HEK293 (cell line): ENCODE measurements around the gene FOXC2.

Source experiments
- ZNF140 ChIP-seq: fragments of 450-650 bp; formaldehyde crosslinking; IDR thresholded peaks from 2 replicates; pipeline ENCODE4 v1.5.1; 2016; ENCODE audit warnings: missing biosample characterization, missing genetic modification characterization
- ZNF501 ChIP-seq: fragments of 450-650 bp; formaldehyde crosslinking; IDR thresholded peaks from 2 replicates; pipeline ENCODE4 v1.5.1; 2016; ENCODE audit warnings: missing biosample characterization, missing genetic modification characterization
- TF ChIP-seq, protein P1 (sequence below): fragments of 450-650 bp; formaldehyde crosslinking; IDR thresholded peaks from 2 replicates; pipeline ENCODE4 v1.5.1; 2016; ENCODE audit warnings: missing biosample characterization, missing genetic modification characterization
- TF ChIP-seq, protein P2 (sequence below): fragments of 450-650 bp; formaldehyde crosslinking; IDR thresholded peaks from 2 replicates; pipeline ENCODE4 v1.5.1; 2016; ENCODE audit warnings: missing biosample characterization, missing genetic modification characterization

DNA sequence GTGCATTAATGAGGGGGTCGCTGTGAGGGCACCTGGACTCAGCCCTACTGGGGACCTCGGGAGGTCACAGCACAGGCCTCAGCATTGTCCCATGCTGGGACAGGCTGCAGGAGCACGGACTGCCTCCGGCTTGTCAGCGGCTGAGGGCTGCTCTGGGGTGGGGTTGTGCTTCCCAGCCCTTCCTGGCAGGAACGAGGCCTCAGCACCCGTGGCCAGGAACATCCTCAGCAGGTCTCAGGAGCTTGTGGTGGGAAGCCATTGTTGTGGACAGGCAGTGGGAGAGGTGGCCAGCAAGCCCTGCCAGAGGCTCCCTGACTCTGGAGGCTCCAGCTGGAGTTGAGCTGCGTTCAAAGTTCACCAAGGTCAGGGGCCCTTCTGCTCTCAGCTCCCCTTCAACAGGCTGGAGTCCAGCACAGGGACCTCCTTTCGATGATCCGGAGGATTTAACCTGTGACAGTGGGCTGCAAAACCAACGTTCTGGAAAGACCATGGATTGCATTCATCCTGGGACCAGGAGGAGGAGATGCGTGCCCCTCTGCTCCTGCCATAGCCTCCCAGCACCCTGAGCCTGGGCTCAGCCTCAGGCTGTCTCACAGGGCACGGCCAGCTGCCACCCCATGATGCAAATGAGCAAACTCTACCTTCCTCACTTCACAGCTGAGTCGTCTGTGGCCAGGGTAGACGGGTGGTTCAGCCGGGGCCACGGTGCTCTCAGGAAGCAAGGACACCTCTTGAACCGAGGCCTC is 44.3 kb downstream of the FOXC2 start:
- TF ChIP-seq ZNF501 (tag by site-specific recombination): no peak
- TF ChIP-seq, protein P1, sequence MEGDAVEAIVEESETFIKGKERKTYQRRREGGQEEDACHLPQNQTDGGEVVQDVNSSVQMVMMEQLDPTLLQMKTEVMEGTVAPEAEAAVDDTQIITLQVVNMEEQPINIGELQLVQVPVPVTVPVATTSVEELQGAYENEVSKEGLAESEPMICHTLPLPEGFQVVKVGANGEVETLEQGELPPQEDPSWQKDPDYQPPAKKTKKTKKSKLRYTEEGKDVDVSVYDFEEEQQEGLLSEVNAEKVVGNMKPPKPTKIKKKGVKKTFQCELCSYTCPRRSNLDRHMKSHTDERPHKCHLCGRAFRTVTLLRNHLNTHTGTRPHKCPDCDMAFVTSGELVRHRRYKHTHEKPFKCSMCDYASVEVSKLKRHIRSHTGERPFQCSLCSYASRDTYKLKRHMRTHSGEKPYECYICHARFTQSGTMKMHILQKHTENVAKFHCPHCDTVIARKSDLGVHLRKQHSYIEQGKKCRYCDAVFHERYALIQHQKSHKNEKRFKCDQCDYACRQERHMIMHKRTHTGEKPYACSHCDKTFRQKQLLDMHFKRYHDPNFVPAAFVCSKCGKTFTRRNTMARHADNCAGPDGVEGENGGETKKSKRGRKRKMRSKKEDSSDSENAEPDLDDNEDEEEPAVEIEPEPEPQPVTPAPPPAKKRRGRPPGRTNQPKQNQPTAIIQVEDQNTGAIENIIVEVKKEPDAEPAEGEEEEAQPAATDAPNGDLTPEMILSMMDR (tag by site-specific recombination): no peak
- TF ChIP-seq, protein P2, sequence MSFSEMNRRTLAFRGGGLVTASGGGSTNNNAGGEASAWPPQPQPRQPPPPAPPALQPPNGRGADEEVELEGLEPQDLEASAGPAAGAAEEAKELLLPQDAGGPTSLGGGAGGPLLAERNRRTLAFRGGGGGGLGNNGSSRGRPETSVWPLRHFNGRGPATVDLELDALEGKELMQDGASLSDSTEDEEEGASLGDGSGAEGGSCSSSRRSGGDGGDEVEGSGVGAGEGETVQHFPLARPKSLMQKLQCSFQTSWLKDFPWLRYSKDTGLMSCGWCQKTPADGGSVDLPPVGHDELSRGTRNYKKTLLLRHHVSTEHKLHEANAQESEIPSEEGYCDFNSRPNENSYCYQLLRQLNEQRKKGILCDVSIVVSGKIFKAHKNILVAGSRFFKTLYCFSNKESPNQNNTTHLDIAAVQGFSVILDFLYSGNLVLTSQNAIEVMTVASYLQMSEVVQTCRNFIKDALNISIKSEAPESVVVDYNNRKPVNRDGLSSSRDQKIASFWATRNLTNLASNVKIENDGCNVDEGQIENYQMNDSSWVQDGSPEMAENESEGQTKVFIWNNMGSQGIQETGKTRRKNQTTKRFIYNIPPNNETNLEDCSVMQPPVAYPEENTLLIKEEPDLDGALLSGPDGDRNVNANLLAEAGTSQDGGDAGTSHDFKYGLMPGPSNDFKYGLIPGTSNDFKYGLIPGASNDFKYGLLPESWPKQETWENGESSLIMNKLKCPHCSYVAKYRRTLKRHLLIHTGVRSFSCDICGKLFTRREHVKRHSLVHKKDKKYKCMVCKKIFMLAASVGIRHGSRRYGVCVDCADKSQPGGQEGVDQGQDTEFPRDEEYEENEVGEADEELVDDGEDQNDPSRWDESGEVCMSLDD (tag by site-specific recombination): no peak
- TF ChIP-seq ZNF140 (tag by site-specific recombination): no peak
